LNCaP clone FGC (cell line): Measurements from ENCODE around the gene RAX.

Source experiments
- DNase-seq: peaks from one replicate; pipeline ENCODE4 v3.0.0-alpha.2; 2011; ENCODE audit warnings: low read depth
- H3K4me3 ChIP-seq: 2 replicates; pipeline ENCODE4 v1.5.1; 2011; ENCODE audit warnings: mild to moderate bottlenecking, low read depth, low read length, control low read depth
- CTCF ChIP-seq: IDR thresholded peaks from 2 replicates; pipeline ENCODE4 v1.5.1; 2012; ENCODE audit warnings: mild to moderate bottlenecking; ENCODE audit not compliant: control insufficient read depth, insufficient read depth; ENCODE audit errors: extremely low read depth

The RAX gene

GRCh38 chr18:59305295-59305694 lies 32.0 kb upstream of the RAX start:
- no peak for DNase-seq
- H3K4me3 ChIP-seq = no peak overlapping the region
- TF ChIP-seq CTCF = no peak

DNA sequence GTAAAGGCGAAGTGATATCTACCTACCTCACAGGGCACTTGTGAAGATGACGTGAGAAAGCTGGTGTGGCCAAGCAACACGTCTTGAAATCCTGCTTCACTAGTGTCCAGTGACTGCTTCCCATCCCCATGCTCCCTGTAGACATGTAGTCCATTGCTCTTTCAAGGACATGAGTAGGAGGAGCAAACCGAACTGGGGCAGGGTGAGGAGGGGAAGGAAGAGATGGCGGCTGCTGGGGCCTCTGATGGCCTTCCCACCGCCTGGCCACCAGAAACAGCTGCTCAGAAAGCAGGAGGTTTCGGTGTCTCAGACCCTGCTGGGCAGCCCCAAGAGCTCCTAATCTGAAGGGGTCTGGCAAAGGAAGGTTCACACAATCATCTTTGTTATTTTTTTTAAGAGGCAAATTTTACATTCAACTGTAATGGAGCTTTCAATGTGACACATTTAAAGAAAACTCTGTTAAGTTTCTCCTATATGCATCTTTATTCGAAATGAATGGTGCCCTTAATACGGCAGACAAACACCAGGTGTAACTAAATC lies 30.5 kb upstream of the RAX start:
- no peak for DNase-seq
- TF ChIP-seq CTCF = no peak

GRCh38 chr18:59303006-59303405 lies 29.8 kb upstream of the RAX start:
- H3K4me3 ChIP-seq = no peak overlapping the region
- DNase-seq = no peak
- TF ChIP-seq CTCF = no peak

More for the DNA sequence above, 30.5 kb upstream of the RAX start:
- H3K4me3 ChIP-seq = no peak overlapping the region

DNA sequence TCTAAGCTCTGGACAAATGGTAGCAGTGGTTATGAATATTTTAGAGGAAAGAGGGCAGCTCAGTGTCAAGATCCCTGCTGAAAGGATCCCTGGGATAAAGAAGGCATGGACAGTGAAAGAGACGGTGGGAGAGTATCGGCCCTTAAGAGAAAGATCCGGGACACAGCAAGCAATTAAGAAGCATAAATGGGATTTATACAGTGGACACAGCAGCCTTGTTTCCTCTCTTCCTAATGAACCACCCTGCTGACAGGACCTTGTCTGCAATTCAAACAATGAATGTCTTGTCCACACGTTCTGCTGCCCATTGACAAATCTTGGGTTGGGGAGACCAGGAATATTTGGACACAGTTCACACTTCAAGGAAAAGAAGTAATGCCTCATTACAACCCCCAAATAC lies 28.7 kb upstream of the RAX start:
- no peak for DNase-seq
- no peak for TF ChIP-seq CTCF
- H3K4me3 ChIP-seq = no peak overlapping the region

- no peak overlapping the region for H3K4me3 ChIP-seq
- no peak for DNase-seq
- TF ChIP-seq CTCF = no peak
These were observed 27.5 kb upstream of the RAX start for GRCh38 chr18:59300676-59301285.

GRCh38 chr18:59298871-59299270 lies 25.6 kb upstream of the RAX start:
- no peak for DNase-seq
- TF ChIP-seq CTCF = no peak

DNA sequence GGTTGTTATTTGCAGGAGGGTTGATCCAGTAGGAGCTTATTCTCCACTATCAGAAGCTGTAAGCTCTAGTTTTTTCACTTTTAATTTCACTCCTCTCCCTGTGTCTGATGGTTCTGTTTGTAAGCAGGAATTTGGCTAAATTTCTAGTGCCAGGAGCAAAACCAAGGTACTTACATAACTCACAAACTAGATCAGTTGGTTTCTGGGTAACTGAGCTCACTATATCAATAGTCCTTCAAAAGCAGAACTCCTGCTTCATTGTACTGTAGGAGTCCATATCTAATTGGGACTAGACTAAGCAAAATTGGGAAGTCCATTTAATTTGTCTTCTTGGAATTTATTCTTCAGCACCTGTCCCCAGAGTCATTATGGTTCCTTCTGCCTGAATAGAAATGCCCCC lies 20.1 kb upstream of the RAX start:
- no peak overlapping the region for H3K4me3 ChIP-seq
- no peak for DNase-seq
- TF ChIP-seq CTCF = no peak

More at GRCh38 chr18:59298871-59299270, 25.6 kb upstream of the RAX start:
- H3K4me3 ChIP-seq = no peak overlapping the region
